Brain pericyte (primary cell): Measurements from ENCODE around the gene KRT10.
"Not testable (repeated sequence)": the region's sequence is repeated elsewhere in the genome, so short reads cannot be mapped to it uniquely, and the experiment has no call there.

Experiments
- DNase-seq: peaks from one replicate; pipeline ENCODE4 v3.0.0-alpha.2; 2012; ENCODE audit warnings: low read depth, low spot score

KRT10 gene

GRCh38 chr17:40833882-40834281, 11.5 kb upstream of the KRT10 start:
- DNase-seq = no peak

DNA sequence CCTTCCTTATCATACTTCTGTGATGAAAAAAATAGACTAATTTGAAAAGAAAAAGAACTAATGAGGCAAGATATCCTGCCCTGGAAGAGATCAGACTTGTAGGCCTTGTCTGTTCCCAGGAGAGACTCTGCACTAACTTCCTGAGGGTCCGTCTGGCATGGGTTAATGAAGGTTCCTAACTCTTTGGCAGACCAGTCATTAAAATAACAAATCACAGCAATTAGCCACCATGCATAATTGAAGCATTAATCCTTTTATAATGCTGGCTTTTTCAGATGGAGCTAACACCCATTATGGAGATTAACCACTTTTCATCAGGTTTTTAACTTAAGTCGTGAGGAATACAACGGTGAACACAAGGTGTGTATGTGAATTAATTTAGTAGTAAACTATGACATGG, 10.4 kb upstream of the KRT10 start:
- no peak for DNase-seq

GRCh38 chr17:40830085-40830776, 7.8 kb upstream of the KRT10 start:
- DNase-seq = no peak

GRCh38 chr17:40828454-40829044, 6.1 kb upstream of the KRT10 start:
- no peak for DNase-seq

GRCh38 chr17:40827746-40828453, 5.5 kb upstream of the KRT10 start:
- no peak for DNase-seq

- DNase-seq = no peak
Measured at GRCh38 chr17:40825599-40825998, 3.2 kb upstream of the KRT10 start.

- DNase-seq = no peak
Measured at GRCh38 chr17:40824015-40824832, 1.8 kb upstream of the KRT10 start.

- no peak for DNase-seq
Measured at GRCh38 chr17:40821536-40821935, 878 bp downstream of the KRT10 start.

DNA sequence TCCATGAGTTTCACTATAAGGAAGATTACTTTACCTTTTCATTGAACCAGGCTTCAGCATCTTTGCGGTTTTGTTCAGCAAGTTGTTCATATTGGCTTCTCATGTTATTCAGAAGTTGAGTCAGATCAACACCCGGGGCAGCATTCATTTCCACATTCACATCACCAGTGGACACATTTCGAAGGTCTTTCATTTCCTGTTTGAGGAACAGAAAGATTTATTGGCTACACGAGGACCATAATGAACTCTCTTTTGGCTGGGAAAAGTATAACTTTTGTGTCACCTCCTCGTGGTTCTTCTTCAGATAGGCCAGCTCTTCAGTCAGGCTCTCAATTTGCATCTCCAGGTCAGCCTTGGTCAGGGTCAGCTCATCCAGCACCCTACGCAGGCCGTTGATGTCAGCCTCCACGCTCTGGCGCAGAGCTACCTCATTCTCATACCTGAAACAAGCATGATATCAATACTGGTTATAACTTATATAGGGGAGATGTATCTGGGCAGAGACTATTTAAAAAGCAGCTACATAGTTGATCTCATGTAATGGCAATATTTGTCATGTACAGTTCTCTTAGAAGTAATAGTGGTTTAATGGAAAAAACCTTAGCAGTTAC, 2.1 kb downstream of the KRT10 start:
- DNase-seq = no peak

- no peak for DNase-seq
Measured at GRCh38 chr17:40819528-40820125, 2.8 kb downstream of the KRT10 start.

DNA sequence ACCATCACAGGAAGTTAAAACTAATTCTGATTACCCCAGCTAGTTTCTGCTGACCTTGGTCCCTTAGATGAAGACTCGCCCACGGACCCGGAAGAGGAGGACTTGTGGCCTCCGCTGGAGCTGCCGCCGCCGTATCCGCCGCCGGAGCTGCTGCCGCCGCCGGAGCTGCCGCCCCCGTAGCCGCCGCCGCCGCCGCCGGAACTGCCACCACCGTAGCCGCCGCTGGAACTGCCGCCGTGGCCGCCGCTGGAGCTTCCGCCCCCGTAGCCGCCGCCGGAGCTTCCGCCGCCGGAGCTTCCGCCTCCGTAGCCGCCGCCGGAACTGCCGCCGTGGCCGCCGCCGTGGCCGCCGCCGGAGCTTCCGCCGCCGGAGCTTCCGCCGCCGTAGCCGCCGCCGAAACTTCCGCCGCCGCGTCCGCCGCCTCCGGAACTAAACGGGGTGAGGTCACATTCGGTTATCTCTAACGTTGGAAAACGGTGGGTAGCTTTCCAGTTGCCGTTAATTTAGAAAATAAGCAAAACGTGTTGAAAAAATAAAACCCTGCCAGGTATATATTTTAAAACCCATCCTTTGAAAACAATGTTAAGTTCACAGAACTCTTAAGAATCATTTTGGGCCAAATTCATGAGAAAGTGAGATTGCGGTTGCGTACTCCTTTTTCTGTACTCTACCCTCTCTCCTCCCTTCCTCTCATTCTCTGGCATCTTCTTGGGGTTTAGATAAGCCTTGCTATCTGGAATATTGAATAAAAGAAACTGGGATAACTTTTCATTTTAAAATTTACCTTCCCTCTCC, 3.5 kb downstream of the KRT10 start:
- DNase-seq = no peak

- no peak for DNase-seq
Measured at GRCh38 chr17:40818343-40818732, 4.1 kb downstream of the KRT10 start.

DNA sequence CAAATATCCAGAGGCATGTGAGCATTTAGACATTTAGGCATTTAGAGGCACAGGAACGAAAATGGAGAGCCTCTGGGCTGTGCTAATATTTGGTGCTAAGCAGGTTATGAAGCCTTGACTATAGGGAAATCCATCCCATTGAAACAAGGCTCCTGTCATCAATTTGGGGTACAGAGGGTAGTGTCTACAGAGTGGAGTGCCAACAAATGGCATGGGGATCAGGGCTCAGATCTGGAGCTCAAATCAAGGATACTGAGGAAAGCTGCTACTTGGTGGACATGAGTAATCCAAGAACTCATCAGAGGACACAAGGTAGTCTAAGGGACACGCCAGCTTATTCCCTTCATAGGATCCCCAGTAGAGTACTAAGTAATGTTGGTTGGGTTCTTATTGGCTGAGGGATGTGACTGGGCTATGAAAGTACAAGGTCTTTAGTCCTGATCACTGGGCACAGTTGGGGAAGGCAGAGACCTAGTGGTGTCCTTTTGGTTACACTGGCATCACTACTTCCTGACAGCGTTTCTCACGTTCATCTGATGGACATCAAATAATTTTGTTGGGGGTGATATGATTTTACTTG, 5.2 kb downstream of the KRT10 start:
- no peak for DNase-seq

DNA sequence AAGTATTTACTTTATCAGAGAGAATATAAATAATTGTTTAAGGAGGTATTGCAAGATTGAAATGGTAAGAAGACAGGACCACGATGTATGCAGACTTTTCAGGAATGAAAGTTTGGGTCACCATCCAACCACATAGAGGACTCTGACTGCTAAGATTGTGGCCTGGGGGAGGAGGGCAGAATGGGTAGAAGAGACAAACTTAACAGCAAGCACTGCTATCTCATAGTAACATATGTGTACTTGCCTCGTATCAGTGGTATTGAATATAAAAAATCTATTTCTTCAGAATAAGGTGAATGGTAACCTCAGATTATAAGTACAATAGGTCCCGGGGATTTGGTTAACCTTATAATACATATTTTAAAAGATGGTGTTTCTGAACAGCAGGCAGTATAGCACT, 5.8 kb downstream of the KRT10 start:
- DNase-seq = no peak

DNA sequence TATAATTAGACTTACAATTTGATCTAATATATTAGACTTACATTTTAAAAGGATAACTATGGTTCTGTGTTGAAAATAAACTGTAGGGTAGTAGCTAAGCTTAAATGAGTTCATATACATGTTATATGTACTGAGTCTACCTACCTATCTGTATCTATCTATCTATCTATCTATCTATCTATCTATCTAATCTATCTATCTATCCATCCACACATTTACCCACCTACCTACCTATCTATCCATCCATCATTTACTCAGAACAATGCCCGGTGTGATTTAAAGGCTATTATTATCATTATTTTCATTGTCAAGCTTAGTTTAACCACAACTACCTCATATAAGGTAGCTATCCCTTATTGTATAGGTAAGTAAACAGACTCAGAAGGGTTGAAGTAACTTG, 7.0 kb downstream of the KRT10 start:
- no peak for DNase-seq

GRCh38 chr17:40814657-40815056, 7.8 kb downstream of the KRT10 start:
- not testable (repeated sequence) for DNase-seq

DNA sequence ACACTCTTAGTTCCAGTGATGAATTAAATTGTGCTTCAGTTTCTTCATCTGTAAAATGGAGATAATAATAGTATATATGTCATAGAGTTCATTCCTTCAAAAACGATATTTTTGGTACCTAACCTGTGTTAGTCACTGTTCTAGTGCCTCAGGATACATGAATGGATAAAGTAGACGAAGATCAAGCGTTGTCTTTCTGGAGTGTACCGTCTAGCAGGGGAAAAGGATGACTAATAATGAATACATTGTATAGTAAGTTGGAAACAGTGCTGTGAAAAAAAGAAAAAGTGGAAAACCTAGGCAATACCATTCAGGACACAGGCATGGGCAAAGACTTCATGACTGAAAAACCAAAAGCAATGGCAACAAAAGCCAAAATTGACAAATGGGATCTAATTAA, 8.6 kb downstream of the KRT10 start:
- no peak for DNase-seq

DNA sequence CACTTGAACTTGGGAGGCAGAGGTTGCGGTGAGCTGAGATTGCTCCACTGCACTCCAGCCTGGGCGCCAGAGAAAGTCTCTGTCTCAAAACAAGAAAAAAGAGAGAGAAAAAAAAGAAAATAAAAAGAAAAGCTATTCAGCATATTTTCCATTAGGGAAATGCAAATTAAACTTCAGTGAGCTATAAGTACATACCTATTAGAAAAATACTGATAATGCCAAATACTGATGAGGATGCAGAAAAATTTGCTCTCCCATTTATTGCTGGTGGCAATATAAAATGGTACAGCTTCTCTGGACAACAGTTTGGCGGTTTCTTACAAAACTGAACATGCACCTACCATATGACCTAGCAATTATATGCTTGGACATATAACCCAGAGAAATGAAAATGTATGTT, 9.8 kb downstream of the KRT10 start:
- DNase-seq = no peak

GRCh38 chr17:40810494-40810893, 11.9 kb downstream of the KRT10 start:
- DNase-seq = no peak

DNA sequence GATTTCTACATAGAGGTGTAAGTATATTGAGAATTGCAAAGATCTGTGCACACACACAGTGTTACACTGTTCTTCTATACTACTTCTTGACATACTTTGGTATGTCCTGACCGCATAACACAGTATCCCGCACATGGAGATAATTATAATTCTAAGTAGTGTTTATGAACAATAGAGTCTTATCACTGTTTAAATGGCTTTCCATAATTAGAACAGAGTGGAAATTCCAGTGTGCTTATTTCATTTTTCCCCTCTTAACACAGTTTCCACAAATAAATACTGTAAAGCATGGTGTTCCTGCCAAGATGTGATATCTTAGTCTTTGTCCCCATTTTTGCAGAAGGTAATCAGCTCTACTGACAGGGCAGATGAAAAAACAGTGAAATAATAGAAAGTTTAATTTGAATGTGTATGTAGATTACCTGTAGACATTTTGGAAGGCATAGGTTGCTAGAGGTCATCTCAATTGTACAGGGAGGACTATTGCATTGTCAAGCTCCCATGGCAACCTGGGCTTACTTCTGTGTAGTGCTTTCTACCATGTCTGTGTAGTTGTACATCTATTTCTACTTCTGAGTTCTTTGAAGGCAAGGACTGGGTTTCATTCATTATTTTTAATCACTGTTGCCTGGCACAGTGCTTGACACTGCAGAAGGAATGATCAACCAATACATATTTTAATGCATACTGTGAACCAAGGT, 12.5 kb downstream of the KRT10 start:
- DNase-seq = no peak
